GM12878 (cell line): ENCODE measurements around the gene RPS19BP1. TPM values are rescaled to one million over a fixed set of nuclear protein-coding genes. Genes with fewer than 3 reads are reported as not detected.
A peak's percentile ranks its signal among the peaks of the same experiment; 100 is the strongest.

Source experiments
- BCL3 ChIP-seq: IDR thresholded peaks from 2 replicates; pipeline ENCODE4 v1.6.1; 2011; ENCODE audit warnings: borderline replicate concordance, low read depth, mild to moderate bottlenecking, moderate library complexity, low read length; ENCODE audit not compliant: insufficient read depth, poor library complexity, severe bottlenecking
- CTCF ChIP-seq, 3 experiments: IDR thresholded peaks in 2 of 3; conservative IDR thresholded peaks in 1 of 3; 2 replicates each; pipeline ENCODE4 v1.5.1; 2011; ENCODE audit warnings: low read depth in 3 of 3, low read length in 3 of 3, mild to moderate bottlenecking in 3 of 3, control low read depth in 2 of 3, moderate library complexity in 2 of 3, inconsistent platforms in 1 of 3, mixed read lengths in 1 of 3; ENCODE audit not compliant: control insufficient read depth in 2 of 3, insufficient read depth in 1 of 3; ENCODE audit errors: extremely low read depth in 1 of 3
- FOXK2 ChIP-seq: fragments of 450-650 bp; IDR thresholded peaks from 2 replicates; pipeline ENCODE4 v1.6.1; 2017; ENCODE audit warnings: mild to moderate bottlenecking, moderate library complexity
- MEF2B ChIP-seq: fragments of 450-650 bp; IDR thresholded peaks from 2 replicates; pipeline ENCODE4 v1.6.1; 2018; ENCODE audit warnings: mild to moderate bottlenecking, moderate library complexity; ENCODE audit not compliant: partially characterized antibody, poor library complexity, severe bottlenecking
- PAX5 ChIP-seq: IDR thresholded peaks from 2 replicates; pipeline ENCODE4 v1.6.1; 2011; ENCODE audit warnings: low read depth, low read length, borderline replicate concordance
- PML ChIP-seq: IDR thresholded peaks from 2 replicates; pipeline ENCODE4 v1.6.1; 2012; ENCODE audit warnings: low read length, inconsistent platforms
- ZNF24 ChIP-seq: fragments of 450-650 bp; IDR thresholded peaks from 2 replicates; pipeline ENCODE4 v1.6.1; 2017; ENCODE audit warnings: antibody characterized with exemption, mild to moderate bottlenecking
- polyA plus RNA-seq, 11 experiments: library from polyadenylated mRNA; depleted of rRNA in 4 of 11; unstranded in 6 of 11; stranded (reverse) in 5 of 11; fragments of >200 nt; fragmentation: Nextera tagmentation in 4 of 11; fragmentation: Illumina TruSeq in 1 of 11; extraction: Ambion mirVana in 4 of 11; extraction: Trizol in 1 of 11; gene quantifications; 1 replicate in 1 of 11; 2 replicates in 10 of 11; pipeline versions ENCODE4 v1.2.1 to v1.2.3, GENCODE V29; 2011 to 2016; ENCODE audit warnings: inconsistent platforms in 2 of 11, missing spikeins in 2 of 11, low read depth in 1 of 11
- total RNA-seq, 4 experiments: library from RNA; depleted of rRNA in 3 of 4; stranded (reverse); fragments of >200 nt in 3 of 4; fragmentation: Illumina TruSeq in 1 of 4; extraction: Trizol in 1 of 4; gene quantifications; 2 replicates each; pipeline versions ENCODE4 v1.2.1 to v1.2.3, GENCODE V29; 2013 to 2021
- TF ChIP-seq, protein P1 (sequence below): IDR thresholded peaks from 2 replicates; pipeline ENCODE4 v1.6.1; 2012; ENCODE audit warnings: low read depth, low read length, improper control_type of control experiment

RPS19BP1 gene
- total and polyA plus RNA-seq, 10 of the 15 experiments (the other 5 are each of a cell fraction or from before 2014, with no cell fraction given), result 2.7 to 206 (median 78.6) TPM

- TF ChIP-seq CTCF (IDR thresholded peaks at IDR 0.05 in 2 of 3, conservative IDR thresholded peaks at IDR 0.05 in 1 of 3; ENCODE audit: control insufficient read depth in 2 of 3, extremely low read depth in 1 of 3, insufficient read depth in 1 of 3, low read depth in 3 of 3, low read length in 3 of 3) (no peak), PML (no peak), ZNF24 (no peak), FOXK2 (no peak), PAX5 (no peak), MEF2B (peak; percentile 70), BCL3 (no peak)
- TF ChIP-seq, protein P1, sequence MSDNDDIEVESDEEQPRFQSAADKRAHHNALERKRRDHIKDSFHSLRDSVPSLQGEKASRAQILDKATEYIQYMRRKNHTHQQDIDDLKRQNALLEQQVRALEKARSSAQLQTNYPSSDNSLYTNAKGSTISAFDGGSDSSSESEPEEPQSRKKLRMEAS, result peak; percentile 1; the same call in 1 of the 2 replicates
Measured at GRCh38 chr22:39529487-39529851, 3.1 kb downstream of the RPS19BP1 start (continued).
